ENCODE results near the gene GZMM. TPM values are rescaled to one million over a fixed set of nuclear protein-coding genes. Genes with fewer than 3 reads are reported as not detected.

Gene GZMM
- total and polyA plus RNA-seq, 7 donors, result 0.49 to 11.2 TPM; not detected in 5

DNA sequence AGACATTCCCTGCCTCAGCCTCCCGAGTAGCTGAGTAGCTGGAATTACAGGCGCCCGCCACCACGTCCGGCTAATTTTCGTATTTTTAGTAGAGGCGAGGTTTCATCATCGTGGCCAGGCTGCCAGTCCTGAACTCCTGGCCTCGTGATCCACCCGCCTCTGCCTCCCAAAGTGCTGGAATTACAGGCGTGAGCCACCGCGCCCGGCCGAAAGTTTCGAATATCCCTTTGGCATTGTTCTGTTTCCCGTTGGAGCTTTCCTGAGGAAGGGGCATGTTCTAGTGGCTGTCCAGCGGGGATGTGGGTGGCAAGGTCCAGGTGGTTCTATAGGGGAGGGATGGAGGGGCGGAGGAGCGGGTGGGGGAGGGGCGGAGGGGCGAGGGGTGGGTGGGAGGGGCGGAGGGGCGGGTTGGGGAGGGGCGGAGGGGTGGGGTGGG is 26.4 kb downstream of the GZMM start:
- 29 to 76% methylated on average over 18 to 20 of the region's 25 CpGs for WGBS, 2 donors
- no peak for DNase-seq
- intact Hi-C loops (cut with DNase I), result loop anchor here (10.0 kb wide), 1 partner anchor 695 kb away; the partner anchor contains the start of gene CIRBP

DNA sequence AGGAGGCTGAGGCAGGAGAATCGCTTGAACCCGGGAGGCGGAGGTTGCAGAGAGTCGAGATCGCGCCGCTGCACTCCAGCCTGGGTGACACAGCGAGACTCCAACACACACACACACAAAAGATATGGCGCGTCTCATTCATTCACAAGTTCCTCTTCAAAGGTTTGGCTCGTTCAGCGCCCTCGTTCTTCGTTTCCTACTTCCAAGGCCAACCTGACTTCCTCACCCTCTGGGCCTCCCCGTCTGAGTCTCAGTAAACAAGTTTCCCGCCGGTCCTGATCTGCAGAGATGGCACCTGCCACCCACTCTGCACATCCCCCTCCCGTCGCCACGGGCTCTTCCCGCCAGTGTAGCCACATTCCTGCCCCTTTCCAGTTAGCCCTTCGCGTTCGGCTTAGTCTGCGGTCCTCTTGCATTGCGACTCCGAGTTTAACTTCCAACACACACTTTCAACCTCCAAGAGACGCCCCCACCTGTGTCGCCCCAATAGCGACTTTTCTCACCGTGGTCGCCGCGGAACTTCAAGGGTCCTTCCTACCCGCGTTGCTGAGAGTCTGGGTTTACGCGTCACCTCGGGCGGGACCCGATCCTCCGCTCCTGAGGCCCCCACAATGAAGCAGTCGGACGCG is 27.2 kb downstream of the GZMM start:
- Histone ChIP-seq H3K9me3 (no peaks in the 10 kb centered on the region), H3K4me1 (peaks cover 0 to 62% (median 50%) of the 10 kb centered on the region in 4 donors), H3K27me3 (no peaks in the 10 kb centered on the region), H3K36me3 (no peaks in the 10 kb centered on the region), H3K27ac (peak overlapping the region; percentile 96 to 98 (median 97)), H3K4me3 (peak overlapping the region; percentile 40 to 100 (median 99))
- TF ChIP-seq, protein P1, sequence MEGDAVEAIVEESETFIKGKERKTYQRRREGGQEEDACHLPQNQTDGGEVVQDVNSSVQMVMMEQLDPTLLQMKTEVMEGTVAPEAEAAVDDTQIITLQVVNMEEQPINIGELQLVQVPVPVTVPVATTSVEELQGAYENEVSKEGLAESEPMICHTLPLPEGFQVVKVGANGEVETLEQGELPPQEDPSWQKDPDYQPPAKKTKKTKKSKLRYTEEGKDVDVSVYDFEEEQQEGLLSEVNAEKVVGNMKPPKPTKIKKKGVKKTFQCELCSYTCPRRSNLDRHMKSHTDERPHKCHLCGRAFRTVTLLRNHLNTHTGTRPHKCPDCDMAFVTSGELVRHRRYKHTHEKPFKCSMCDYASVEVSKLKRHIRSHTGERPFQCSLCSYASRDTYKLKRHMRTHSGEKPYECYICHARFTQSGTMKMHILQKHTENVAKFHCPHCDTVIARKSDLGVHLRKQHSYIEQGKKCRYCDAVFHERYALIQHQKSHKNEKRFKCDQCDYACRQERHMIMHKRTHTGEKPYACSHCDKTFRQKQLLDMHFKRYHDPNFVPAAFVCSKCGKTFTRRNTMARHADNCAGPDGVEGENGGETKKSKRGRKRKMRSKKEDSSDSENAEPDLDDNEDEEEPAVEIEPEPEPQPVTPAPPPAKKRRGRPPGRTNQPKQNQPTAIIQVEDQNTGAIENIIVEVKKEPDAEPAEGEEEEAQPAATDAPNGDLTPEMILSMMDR (IDR thresholded peaks at IDR 0.05), result no peak
- TF ChIP-seq EP300 (IDR thresholded peaks at IDR 0.05) (no peak), POLR2AphosphoS5 (IDR thresholded peaks at IDR 0.05) (peak in 3 of 4 donors; percentile 8 to 41 (median 14)), POLR2A (IDR thresholded peaks at IDR 0.05) (no peak)
- no peak for DNase-seq
- intact Hi-C loops (cut with DNase I), result loop anchor here (10.0 kb wide), 1 partner anchor 694 kb away; the partner anchor contains the start of gene CIRBP
- WGBS, 2 donors, result 1 to 2% methylated on average over 45 of the region's 45 CpGs

More for the DNA sequence above, 26.4 kb downstream of the GZMM start:
- TF ChIP-seq POLR2AphosphoS5 (IDR thresholded peaks at IDR 0.05) (peak in 1 of 4 donors; percentile 9), EP300 (IDR thresholded peaks at IDR 0.05) (no peak)
- Histone ChIP-seq H3K4me1 (peaks cover 0 to 54% (median 42%) of the 10 kb centered on the region in 4 donors), H3K36me3 (no peaks in the 10 kb centered on the region), H3K27ac (no peak overlapping the region), H3K4me3 (no peak overlapping the region), H3K9me3 (no peaks in the 10 kb centered on the region), H3K27me3 (no peaks in the 10 kb centered on the region)

DNA sequence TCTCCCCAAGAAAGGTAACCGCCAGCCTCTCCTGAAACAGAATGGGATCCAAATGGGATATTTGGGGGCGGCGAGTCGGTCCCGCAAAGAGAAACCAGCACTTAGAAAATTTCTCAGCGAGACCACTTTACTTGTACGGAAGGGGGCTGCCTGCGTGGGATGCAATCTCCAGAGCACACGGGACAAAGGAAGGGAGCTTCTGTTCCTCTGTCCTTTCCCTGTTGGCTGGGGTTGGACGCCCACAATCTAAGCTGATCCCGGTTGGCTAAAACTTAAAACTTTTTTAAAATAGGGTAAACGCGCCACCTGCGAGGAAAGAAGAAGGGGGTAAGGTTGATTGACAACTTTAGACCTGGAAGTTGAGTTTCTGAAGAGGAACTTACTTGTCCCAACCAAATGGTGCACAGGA is 27.7 kb downstream of the GZMM start:
- Histone ChIP-seq H3K4me1 (peaks cover 0 to 66% (median 54%) of the 10 kb centered on the region in 4 donors), H3K9me3 (no peaks in the 10 kb centered on the region), H3K4me3 (peak overlapping the region; percentile 40 to 100 (median 99)), H3K36me3 (no peaks in the 10 kb centered on the region), H3K27me3 (no peaks in the 10 kb centered on the region), H3K27ac (peak overlapping the region; percentile 96 to 98 (median 97))
- DNase-seq, result no peak
- TF ChIP-seq, protein P1 (IDR thresholded peaks at IDR 0.05), result no peak
- no peak for TF ChIP-seq EP300 (IDR thresholded peaks at IDR 0.05)
- no peak for TF ChIP-seq POLR2AphosphoS5 (IDR thresholded peaks at IDR 0.05)
- no peak for TF ChIP-seq POLR2A (IDR thresholded peaks at IDR 0.05)
- intact Hi-C loops (cut with DNase I), result loop anchor here (10.0 kb wide), 1 partner anchor 693 kb away; the partner anchor contains the start of gene CIRBP
- 1% methylated on average over 14 of the region's 14 CpGs for WGBS, 2 donors

DNA sequence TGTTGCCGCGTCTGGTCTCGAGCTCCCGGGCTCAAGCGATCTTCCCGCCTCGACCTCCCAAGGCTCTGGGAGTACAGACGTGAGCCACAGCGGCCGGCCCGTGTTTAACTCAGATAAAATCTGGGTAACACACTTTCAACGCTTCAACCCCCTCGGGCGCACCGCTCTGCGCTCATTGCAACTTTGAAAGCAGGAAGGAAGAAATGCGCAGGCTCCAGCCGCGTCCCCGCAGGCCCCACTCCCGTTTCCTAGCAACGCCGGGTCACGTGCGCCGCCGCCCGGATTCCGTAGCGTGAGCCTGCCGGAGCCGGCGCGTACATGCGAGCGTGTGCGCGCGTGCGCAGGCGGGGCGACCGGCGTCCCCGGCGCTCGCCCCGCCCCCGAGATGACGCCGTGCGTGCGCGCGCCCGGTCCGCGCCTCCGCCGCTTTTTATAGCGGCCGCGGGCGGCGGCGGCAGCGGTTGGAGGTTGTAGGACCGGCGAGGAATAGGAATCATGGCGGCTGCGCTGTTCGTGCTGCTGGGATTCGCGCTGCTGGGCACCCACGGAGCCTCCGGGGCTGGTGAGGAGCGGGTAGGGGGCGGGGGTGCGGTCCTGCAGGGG is 28.4 kb downstream of the GZMM start, which contains the start of gene BSG:
TSS of gene BSG (plus strand) at position 457 of the 603 bp plus-strand sequence. CDS start at position 496, 39 bp downstream.
- Histone ChIP-seq H3K36me3 (peaks cover 0 to under 1% (median 0%) of the 10 kb centered on the region in 4 donors), H3K4me3 (peak within 1 kb of the TSS; percentile 98 to 100 (median 100)), H3K9me3 (no peaks in the 10 kb centered on the region), H3K4me1 (peaks cover 0 to 65% (median 54%) of the 10 kb centered on the region in 4 donors), H3K27ac (peak within 1 kb of the TSS; percentile 96 to 98 (median 97)), H3K27me3 (no peaks in the 10 kb centered on the region)
- peak; percentile 99 for DNase-seq
- intact Hi-C loops (cut with DNase I), result loop anchor here (1.0 to 10.0 kb wide), 2 partner anchors 39 to 693 kb away; partner anchors contain the start of gene CIRBP
- TF ChIP-seq POLR2AphosphoS5 (IDR thresholded peaks at IDR 0.05), result peak; percentile 93 to 99 (median 98)
- TF ChIP-seq, protein P1 (IDR thresholded peaks at IDR 0.05), result no peak
- peak in 1 of 4 donors; percentile 58 for TF ChIP-seq EP300 (IDR thresholded peaks at IDR 0.05)
- peak; percentile 74 to 83 for TF ChIP-seq POLR2A (IDR thresholded peaks at IDR 0.05)
- WGBS, 2 donors, result 1% methylated on average over 79 of the region's 79 CpGs
